OCI-LY3 (cell line): Measurements from ENCODE around the gene REST.

Experiments
- H2AFZ ChIP-seq: fragments of 200-600, 300-600 bp; shearing (Covaris generic); 2 replicates; pipeline ENCODE4 v1.6.0; 2014; ENCODE audit warnings: antibody characterized with exemption, low read depth, low read length
- H3K27ac ChIP-seq: fragments of 200-600, 300-600 bp; sonication (generic); 2 replicates; pipeline ENCODE4 v1.5.1; 2014; ENCODE audit warnings: mild to moderate bottlenecking, low read length, moderate library complexity, mixed read lengths
- H3K27me3 ChIP-seq: fragments of 200-600, 300-600 bp; sonication (generic); 2 replicates; pipeline ENCODE4 v1.6.1; 2014; ENCODE audit warnings: low read depth, low read length, mixed read lengths
- H3K36me3 ChIP-seq: fragments of 200-600, 300-600 bp; sonication (generic); replicated peaks from 2 replicates; pipeline ENCODE3; 2014; ENCODE audit warnings: low read depth, low read length, mixed read lengths
- H3K4me1 ChIP-seq: fragments of 300-600, 200-600 bp; sonication (generic); 2 replicates; pipeline ENCODE4 v1.6.1; 2014; ENCODE audit warnings: low read length, mixed read lengths
- H3K4me2 ChIP-seq: fragments of 200-600, 300-600 bp; sonication (generic); 2 replicates; pipeline ENCODE4 v1.6.1; 2014; ENCODE audit warnings: low read length, mixed read lengths
- H3K4me3 ChIP-seq: fragments of 300-600, 200-600 bp; sonication (generic); 2 replicates; pipeline ENCODE4 v1.5.1; 2014; ENCODE audit warnings: antibody characterized with exemption, mild to moderate bottlenecking, low read length, moderate library complexity
- H3K79me2 ChIP-seq: fragments of 300-600, 200-600 bp; shearing (Covaris generic); 2 replicates; pipeline ENCODE4 v1.6.1; 2014; ENCODE audit warnings: mild to moderate bottlenecking, low read length, mixed read lengths
- H3K9ac ChIP-seq: fragments of 300-600, 200-600 bp; shearing (Covaris generic); 2 replicates; pipeline ENCODE4 v1.6.0; 2014; ENCODE audit warnings: mild to moderate bottlenecking, low read length, moderate library complexity
- H3K9me3 ChIP-seq: fragments of 200-600, 300-600 bp; shearing (Covaris generic); 2 replicates; pipeline ENCODE4 v1.6.1; 2014; ENCODE audit warnings: low read length, mixed read lengths; ENCODE audit not compliant: insufficient read depth
- H4K20me1 ChIP-seq: fragments of 200-600, 300-600 bp; sonication (generic); 2 replicates; pipeline ENCODE4 v1.6.1; 2016; ENCODE audit warnings: low read length, mixed read lengths; ENCODE audit not compliant: insufficient read depth
- EZH2phosphoT487 ChIP-seq: fragments of 200-600 bp; shearing (Covaris generic); IDR thresholded peaks from 2 replicates; pipeline ENCODE4 v1.6.1; 2018; ENCODE audit warnings: antibody characterized with exemption, mixed run types, low read depth
- TF ChIP-seq, protein P1 (sequence below): fragments of 200-600, 300-600 bp; sonication (generic); IDR thresholded peaks from 2 replicates; pipeline ENCODE4 v1.5.1; 2014; ENCODE audit warnings: antibody characterized with exemption, low read length, low read depth

REST gene

DNA sequence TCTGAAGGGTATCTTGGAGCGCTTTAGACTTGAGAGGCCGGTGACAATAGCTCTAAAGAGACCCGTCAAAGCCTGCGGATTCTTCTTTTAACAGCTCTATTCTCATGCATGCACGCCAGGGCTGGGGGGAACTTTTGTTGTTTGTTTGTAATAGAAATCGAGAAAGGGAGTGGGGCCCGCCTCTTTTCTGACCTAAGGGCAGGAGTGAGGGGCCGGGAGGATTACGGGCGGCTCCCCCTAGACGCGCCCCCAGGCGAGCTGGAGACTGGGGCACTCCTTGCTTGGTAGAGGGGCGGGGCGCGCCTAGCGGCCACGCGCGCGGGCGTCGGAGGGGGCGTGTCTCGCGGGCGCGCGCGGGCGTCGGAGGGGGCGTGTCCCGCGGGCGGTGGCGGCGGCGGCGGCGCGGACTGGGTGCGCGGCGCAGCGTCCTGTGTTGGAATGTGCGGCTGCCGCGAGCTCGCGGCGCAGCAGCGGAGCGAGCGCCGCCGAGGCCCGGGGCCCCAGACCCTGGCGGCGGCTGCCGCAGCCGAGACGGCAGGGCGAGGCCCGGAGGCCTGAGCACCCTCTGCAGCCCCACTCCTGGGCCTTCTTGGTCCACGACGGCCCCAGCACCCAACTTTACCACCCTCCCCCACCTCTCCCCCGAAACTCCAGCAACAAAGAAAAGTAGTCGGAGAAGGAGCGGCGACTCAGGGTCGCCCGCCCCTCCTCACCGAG is at the start of gene REST:
REST (plus strand) TSS at position 412 of the 717 bp plus-strand sequence. CDS start 2,739 bp downstream, outside the sequence.
- H3K9ac ChIP-seq: peak within 1 kb of the TSS; percentile 88

GRCh38 chr4:56859841-56860240 is 47.9 kb upstream of the REST start:
- Histone ChIP-seq H3K4me3 (peak overlapping the region; percentile 37), H2AFZ (no peak overlapping the region), H3K4me1 (peaks cover 35% of the 10 kb centered on the region), H3K79me2 (no peaks in the 10 kb centered on the region), H3K9ac (no peak overlapping the region), H3K27me3 (peaks cover 71% of the 10 kb centered on the region), H3K36me3 (no peaks in the 10 kb centered on the region), H4K20me1 (peaks cover 24% of the 10 kb centered on the region), H3K9me3 (no peaks in the 10 kb centered on the region), H3K27ac (no peak overlapping the region), H3K4me2 (peak overlapping the region; percentile 48)
- TF ChIP-seq, protein P1, sequence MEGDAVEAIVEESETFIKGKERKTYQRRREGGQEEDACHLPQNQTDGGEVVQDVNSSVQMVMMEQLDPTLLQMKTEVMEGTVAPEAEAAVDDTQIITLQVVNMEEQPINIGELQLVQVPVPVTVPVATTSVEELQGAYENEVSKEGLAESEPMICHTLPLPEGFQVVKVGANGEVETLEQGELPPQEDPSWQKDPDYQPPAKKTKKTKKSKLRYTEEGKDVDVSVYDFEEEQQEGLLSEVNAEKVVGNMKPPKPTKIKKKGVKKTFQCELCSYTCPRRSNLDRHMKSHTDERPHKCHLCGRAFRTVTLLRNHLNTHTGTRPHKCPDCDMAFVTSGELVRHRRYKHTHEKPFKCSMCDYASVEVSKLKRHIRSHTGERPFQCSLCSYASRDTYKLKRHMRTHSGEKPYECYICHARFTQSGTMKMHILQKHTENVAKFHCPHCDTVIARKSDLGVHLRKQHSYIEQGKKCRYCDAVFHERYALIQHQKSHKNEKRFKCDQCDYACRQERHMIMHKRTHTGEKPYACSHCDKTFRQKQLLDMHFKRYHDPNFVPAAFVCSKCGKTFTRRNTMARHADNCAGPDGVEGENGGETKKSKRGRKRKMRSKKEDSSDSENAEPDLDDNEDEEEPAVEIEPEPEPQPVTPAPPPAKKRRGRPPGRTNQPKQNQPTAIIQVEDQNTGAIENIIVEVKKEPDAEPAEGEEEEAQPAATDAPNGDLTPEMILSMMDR: no peak
- no peak for TF ChIP-seq EZH2phosphoT487

More for the DNA sequence above, at the start of gene REST:
- peaks cover 44% of the 10 kb centered on the region for H3K79me2 ChIP-seq
- peaks cover 17% of the 10 kb centered on the region for H4K20me1 ChIP-seq
- no peaks in the 10 kb centered on the region for H3K9me3 ChIP-seq
- H3K27ac ChIP-seq: peak within 1 kb of the TSS; percentile 88
- peak within 1 kb of the TSS; percentile 93 for H3K4me3 ChIP-seq
- H3K36me3 ChIP-seq: peaks cover 10% of the 10 kb centered on the region
- peak within 1 kb of the TSS; percentile 94 for H3K4me2 ChIP-seq
- H3K27me3 ChIP-seq: peaks cover 14% of the 10 kb centered on the region
- TF ChIP-seq, protein P1: peak; percentile 6; the same call in 1 of the 2 replicates
- TF ChIP-seq EZH2phosphoT487: no peak
- peak within 1 kb of the TSS; percentile 82 for H2AFZ ChIP-seq
- H3K4me1 ChIP-seq: peaks cover 23% of the 10 kb centered on the region

DNA sequence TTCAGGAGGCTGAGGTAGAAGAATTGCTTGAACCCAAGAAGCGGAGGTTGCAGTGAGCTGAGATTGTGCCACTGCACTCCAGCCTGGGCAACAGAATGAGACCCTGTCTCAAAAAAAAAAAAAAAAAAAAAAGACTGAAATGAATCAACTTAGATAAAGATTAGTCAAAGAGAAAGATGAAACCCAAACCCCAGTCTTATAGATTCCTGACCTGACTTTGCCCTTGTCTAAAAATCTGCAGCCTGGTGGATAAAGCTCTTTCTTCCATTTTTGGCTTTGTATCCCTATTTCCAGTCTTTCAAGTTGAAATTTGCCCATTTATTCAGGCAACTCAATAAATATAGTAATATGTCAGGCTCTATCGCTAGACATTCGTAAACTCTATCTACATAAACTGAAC is 46.9 kb upstream of the REST start:
- Histone ChIP-seq H3K79me2 (no peaks in the 10 kb centered on the region), H3K36me3 (no peaks in the 10 kb centered on the region), H3K4me3 (0 out of 2 replicates have a peak overlapping the region, but pooled peaks have one; percentile 37), H3K9ac (no peak overlapping the region), H3K27me3 (peaks cover 71% of the 10 kb centered on the region), H4K20me1 (peaks cover 24% of the 10 kb centered on the region), H3K4me1 (peaks cover 35% of the 10 kb centered on the region), H3K27ac (no peak overlapping the region), H3K9me3 (no peaks in the 10 kb centered on the region), H2AFZ (no peak overlapping the region), H3K4me2 (peak overlapping the region; percentile 48)
- TF ChIP-seq EZH2phosphoT487: no peak
- TF ChIP-seq, protein P1: no peak

- H3K27me3 ChIP-seq: peaks cover 71% of the 10 kb centered on the region
- H3K36me3 ChIP-seq: no peaks in the 10 kb centered on the region
- peaks cover 24% of the 10 kb centered on the region for H4K20me1 ChIP-seq
- H3K4me1 ChIP-seq: peaks cover 35% of the 10 kb centered on the region
- no peak overlapping the region for H3K9ac ChIP-seq
- no peak overlapping the region for H2AFZ ChIP-seq
- H3K79me2 ChIP-seq: no peaks in the 10 kb centered on the region
- no peak overlapping the region for H3K27ac ChIP-seq
- TF ChIP-seq, protein P1: no peak
- TF ChIP-seq EZH2phosphoT487: no peak
- H3K4me3 ChIP-seq: no peak overlapping the region
- H3K9me3 ChIP-seq: no peaks in the 10 kb centered on the region
- H3K4me2 ChIP-seq: peak overlapping the region; percentile 48
Measured at GRCh38 chr4:56861360-56861759, 46.3 kb upstream of the REST start.
